SU-DHL-6 (cell line): ENCODE results near the gene ENOX1.

Experiments used
- H2AFZ ChIP-seq: fragments of 200-600 bp; sonication (generic); 2 replicates; pipeline ENCODE4 v1.6.1; 2014; ENCODE audit warnings: low read depth, mild to moderate bottlenecking, moderate library complexity, mixed read lengths, antibody characterized with exemption, low read length; ENCODE audit not compliant: severe bottlenecking
- H3F3A ChIP-seq: fragments of 200-600 bp; shearing (Covaris generic); 2 replicates; pipeline ENCODE4 v1.6.0; 2016; ENCODE audit warnings: antibody characterized with exemption, mild to moderate bottlenecking; ENCODE audit not compliant: insufficient read depth
- H3K27ac ChIP-seq: fragments of 200-600 bp; sonication (generic); 2 replicates; pipeline ENCODE4 v1.5.1; 2016; ENCODE audit warnings: low read depth, mild to moderate bottlenecking, low read length, moderate library complexity, mixed read lengths
- H3K27me3 ChIP-seq: fragments of 200-600 bp; sonication (generic), shearing (Covaris generic); 2 replicates; pipeline ENCODE4 v1.6.0; 2014; ENCODE audit warnings: mild to moderate bottlenecking, low read length
- H3K36me3 ChIP-seq: fragments of 200-600 bp; sonication (generic); 2 replicates; pipeline ENCODE4 v1.6.1; 2014; ENCODE audit warnings: mild to moderate bottlenecking, low read length, mixed read lengths
- H3K4me2 ChIP-seq: fragments of 300-600, 200-600 bp; shearing (Covaris generic), sonication (generic); 2 replicates; pipeline ENCODE4 v1.6.0; 2014; ENCODE audit warnings: low read length, low read depth, mild to moderate bottlenecking; ENCODE audit not compliant: poor library complexity, severe bottlenecking
- H3K4me3 ChIP-seq: fragments of 200-600 bp; sonication (generic); 2 replicates; pipeline ENCODE4 v1.5.1; 2014; ENCODE audit warnings: antibody characterized with exemption, low read length, mild to moderate bottlenecking, mixed read lengths; ENCODE audit not compliant: insufficient read depth, poor library complexity, severe bottlenecking
- H3K79me2 ChIP-seq: fragments of 200-600 bp; sonication (generic); 2 replicates; pipeline ENCODE4 v1.6.1; 2014; ENCODE audit warnings: mild to moderate bottlenecking, low read length, moderate library complexity; ENCODE audit not compliant: insufficient read depth
- H3K9ac ChIP-seq: fragments of 200-600 bp; sonication (generic); 2 replicates; pipeline ENCODE4 v1.7.0; 2014; ENCODE audit warnings: mild to moderate bottlenecking, low read length
- H3K9me2 ChIP-seq: fragments of 200-600 bp; sonication (generic); replicated peaks from 2 replicates; pipeline ENCODE4 v1.6.1; 2014; ENCODE audit warnings: low read length; ENCODE audit not compliant: insufficient read depth
- H3K9me3 ChIP-seq: fragments of 200-600 bp; sonication (generic); 2 replicates; pipeline ENCODE4 v1.6.1; 2014; ENCODE audit warnings: low read length, mixed read lengths; ENCODE audit not compliant: insufficient read depth
- H4K20me1 ChIP-seq: fragments of 200-600 bp; sonication (generic); 2 replicates; pipeline ENCODE4 v1.6.1; 2014; ENCODE audit warnings: low read depth, mild to moderate bottlenecking, antibody characterized with exemption, low read length, moderate library complexity, mixed read lengths
- EZH2phosphoT487 ChIP-seq: fragments of 200-600 bp; sonication (generic), shearing (Covaris generic); conservative IDR thresholded peaks from 2 replicates; pipeline ENCODE4 v1.6.1; 2018; ENCODE audit warnings: mild to moderate bottlenecking, antibody characterized with exemption, low read length, moderate library complexity, mixed read lengths
- TF ChIP-seq, protein P1 (sequence below): fragments of 200-600 bp; sonication (generic); IDR thresholded peaks from one replicate; pipeline ENCODE4 v1.5.1; 2017; ENCODE audit warnings: antibody characterized with exemption, mild to moderate bottlenecking, low read length, moderate library complexity; ENCODE audit not compliant: insufficient read depth, poor library complexity, severe bottlenecking

ENOX1 gene

DNA sequence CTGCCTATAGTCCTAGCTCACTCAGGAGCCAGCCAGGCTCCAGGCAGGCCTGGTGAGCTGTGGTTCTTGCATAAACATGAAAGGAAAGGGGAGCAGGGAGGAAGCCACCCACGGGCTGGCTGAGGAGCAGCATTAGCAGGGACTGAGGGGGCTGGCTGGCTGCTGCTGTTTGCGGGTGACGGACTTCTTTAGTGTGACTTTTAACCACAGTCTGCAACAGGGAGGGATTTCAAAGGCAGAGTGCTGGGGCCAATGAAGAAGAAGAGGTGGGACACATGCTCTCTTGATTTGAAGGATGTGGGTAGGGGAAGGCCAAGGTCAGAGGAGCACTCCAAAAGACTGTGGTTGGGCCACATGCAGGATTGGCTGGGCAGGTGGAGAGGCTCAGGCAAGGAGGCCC, 540.4 kb downstream of the ENOX1 start:
- Histone ChIP-seq H3K27me3 (no peaks in the 10 kb centered on the region), H3K9me3 (no peaks in the 10 kb centered on the region), H2AFZ (no peak overlapping the region), H3F3A (no peaks in the 10 kb centered on the region), H3K4me2 (no peak overlapping the region), H3K9ac (no peak overlapping the region), H3K9me2 (no peaks in the 10 kb centered on the region), H3K27ac (no peak overlapping the region), H3K36me3 (no peaks in the 10 kb centered on the region), H3K79me2 (no peaks in the 10 kb centered on the region), H4K20me1 (no peaks in the 10 kb centered on the region), H3K4me3 (no peak overlapping the region)
- TF ChIP-seq, protein P1, sequence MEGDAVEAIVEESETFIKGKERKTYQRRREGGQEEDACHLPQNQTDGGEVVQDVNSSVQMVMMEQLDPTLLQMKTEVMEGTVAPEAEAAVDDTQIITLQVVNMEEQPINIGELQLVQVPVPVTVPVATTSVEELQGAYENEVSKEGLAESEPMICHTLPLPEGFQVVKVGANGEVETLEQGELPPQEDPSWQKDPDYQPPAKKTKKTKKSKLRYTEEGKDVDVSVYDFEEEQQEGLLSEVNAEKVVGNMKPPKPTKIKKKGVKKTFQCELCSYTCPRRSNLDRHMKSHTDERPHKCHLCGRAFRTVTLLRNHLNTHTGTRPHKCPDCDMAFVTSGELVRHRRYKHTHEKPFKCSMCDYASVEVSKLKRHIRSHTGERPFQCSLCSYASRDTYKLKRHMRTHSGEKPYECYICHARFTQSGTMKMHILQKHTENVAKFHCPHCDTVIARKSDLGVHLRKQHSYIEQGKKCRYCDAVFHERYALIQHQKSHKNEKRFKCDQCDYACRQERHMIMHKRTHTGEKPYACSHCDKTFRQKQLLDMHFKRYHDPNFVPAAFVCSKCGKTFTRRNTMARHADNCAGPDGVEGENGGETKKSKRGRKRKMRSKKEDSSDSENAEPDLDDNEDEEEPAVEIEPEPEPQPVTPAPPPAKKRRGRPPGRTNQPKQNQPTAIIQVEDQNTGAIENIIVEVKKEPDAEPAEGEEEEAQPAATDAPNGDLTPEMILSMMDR, result no peak
- TF ChIP-seq EZH2phosphoT487, result no peak

DNA sequence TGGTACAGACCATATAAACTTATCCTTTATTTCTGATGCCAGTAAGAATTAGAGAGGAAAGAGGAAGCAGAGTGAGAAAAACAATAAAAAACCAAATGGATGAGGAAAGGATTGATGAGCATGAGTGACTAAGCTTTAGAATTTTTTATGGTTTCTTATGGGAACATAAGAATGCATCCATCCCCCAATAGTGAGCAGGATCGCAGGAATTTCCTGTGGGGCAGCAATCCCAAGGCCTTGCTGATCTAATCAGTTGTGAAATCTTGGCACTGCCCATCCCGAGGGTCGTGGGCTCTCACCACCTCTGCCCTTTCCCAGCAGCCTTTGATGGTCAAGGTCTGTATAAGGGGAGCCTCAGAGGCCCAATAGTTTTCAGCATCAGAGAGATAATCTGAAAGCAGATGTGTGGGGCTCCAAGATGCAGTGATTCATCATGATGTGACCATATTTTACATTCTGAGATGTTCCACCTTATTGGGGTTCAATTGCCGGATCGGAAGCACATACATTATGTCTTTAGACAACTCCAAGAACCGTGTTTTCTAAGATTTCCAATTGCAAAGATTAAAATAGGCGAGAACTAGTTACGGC, 541.3 kb downstream of the ENOX1 start:
- no peaks in the 10 kb centered on the region for H3K9me3 ChIP-seq
- no peaks in the 10 kb centered on the region for H3K9me2 ChIP-seq
- H3K4me3 ChIP-seq, result no peak overlapping the region
- H3K27me3 ChIP-seq, result no peaks in the 10 kb centered on the region
- no peaks in the 10 kb centered on the region for H3K36me3 ChIP-seq
- no peak overlapping the region for H2AFZ ChIP-seq
- no peak overlapping the region for H3K9ac ChIP-seq
- no peaks in the 10 kb centered on the region for H4K20me1 ChIP-seq
- TF ChIP-seq EZH2phosphoT487, result no peak
- TF ChIP-seq, protein P1, result no peak
- H3K4me2 ChIP-seq, result no peak overlapping the region
- H3F3A ChIP-seq, result no peaks in the 10 kb centered on the region
- H3K79me2 ChIP-seq, result no peaks in the 10 kb centered on the region
- H3K27ac ChIP-seq, result no peak overlapping the region

DNA sequence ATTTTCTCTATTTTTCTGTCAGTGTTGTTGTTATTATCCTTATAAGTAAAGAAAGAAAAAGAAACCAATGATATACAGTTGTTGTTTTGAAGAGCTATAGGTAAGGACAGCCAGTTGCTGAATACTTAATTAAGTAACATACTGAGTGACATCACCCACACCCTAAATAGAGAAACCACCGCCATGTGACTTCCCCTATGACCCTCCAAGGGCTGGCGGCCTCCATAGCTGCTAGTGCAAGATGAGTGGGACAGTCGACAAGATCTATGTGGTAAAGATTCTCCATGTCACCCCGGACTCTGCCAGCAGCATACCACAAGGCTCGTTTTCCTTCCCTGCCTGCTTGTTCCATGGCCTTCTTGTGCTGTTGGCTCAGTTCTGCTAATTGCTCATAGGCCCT, 542.3 kb downstream of the ENOX1 start:
- no peak overlapping the region for H3K4me3 ChIP-seq
- H3K9me3 ChIP-seq, result no peaks in the 10 kb centered on the region
- no peak overlapping the region for H3K4me2 ChIP-seq
- H3K9ac ChIP-seq, result no peak overlapping the region
- H3K27ac ChIP-seq, result no peak overlapping the region
- H3K9me2 ChIP-seq, result no peaks in the 10 kb centered on the region
- no peaks in the 10 kb centered on the region for H4K20me1 ChIP-seq
- H3K36me3 ChIP-seq, result no peaks in the 10 kb centered on the region
- no peaks in the 10 kb centered on the region for H3F3A ChIP-seq
- TF ChIP-seq EZH2phosphoT487, result no peak
- TF ChIP-seq, protein P1, result no peak
- H3K27me3 ChIP-seq, result no peaks in the 10 kb centered on the region
- H3K79me2 ChIP-seq, result no peaks in the 10 kb centered on the region
- no peak overlapping the region for H2AFZ ChIP-seq
